Fibroblast of skin of back (primary cell): ENCODE results near the gene HVCN1.

Source experiments
- DNase-seq: peaks from one replicate; pipeline ENCODE4 v3.0.0-alpha.2; 2013

The HVCN1 gene

GRCh38 chr12:110699591-110700445, 10.9 kb upstream of the HVCN1 start:
- DNase-seq: no peak

GRCh38 chr12:110698171-110698902, 9.4 kb upstream of the HVCN1 start:
- peak; percentile 61 for DNase-seq

GRCh38 chr12:110697236-110697635, 8.3 kb upstream of the HVCN1 start:
- DNase-seq: no peak

- no peak for DNase-seq
Observed at GRCh38 chr12:110696283-110696682, 7.4 kb upstream of the HVCN1 start.

- DNase-seq: no peak
Observed at GRCh38 chr12:110694330-110694901, 5.5 kb upstream of the HVCN1 start.

GRCh38 chr12:110693731-110694130, 4.8 kb upstream of the HVCN1 start:
- DNase-seq: no peak

GRCh38 chr12:110690127-110690430, 1.2 kb upstream of the HVCN1 start:
- DNase-seq: no peak

GRCh38 chr12:110689281-110690126, 589 bp upstream of the HVCN1 start:
- peak; percentile 37 for DNase-seq

GRCh38 chr12:110687396-110688169, 1.3 kb downstream of the HVCN1 start:
- DNase-seq: no peak

- no peak for DNase-seq
Observed at GRCh38 chr12:110686294-110686903, 2.5 kb downstream of the HVCN1 start.

- DNase-seq: no peak
Observed at GRCh38 chr12:110684312-110684836, 4.5 kb downstream of the HVCN1 start.

GRCh38 chr12:110683888-110684287, 5.0 kb downstream of the HVCN1 start:
- no peak for DNase-seq

- DNase-seq: no peak
Observed at GRCh38 chr12:110680032-110680431, 8.9 kb downstream of the HVCN1 start.

- DNase-seq: no peak
Observed at GRCh38 chr12:110679201-110679600, 9.7 kb downstream of the HVCN1 start.

- DNase-seq: no peak
Observed at GRCh38 chr12:110677982-110678381, 10.9 kb downstream of the HVCN1 start.

GRCh38 chr12:110677206-110677911, 11.6 kb downstream of the HVCN1 start:
- DNase-seq: no peak

GRCh38 chr12:110676171-110676570, 12.7 kb downstream of the HVCN1 start:
- no peak for DNase-seq

- no peak for DNase-seq
Observed at GRCh38 chr12:110670161-110670701, 18.7 kb downstream of the HVCN1 start.

GRCh38 chr12:110669193-110669502, 19.8 kb downstream of the HVCN1 start:
- no peak for DNase-seq

- no peak for DNase-seq
Observed at GRCh38 chr12:110668480-110669192, 20.3 kb downstream of the HVCN1 start.
